ENCODE results near the gene PGM2L1.

PGM2L1 gene

DNA sequence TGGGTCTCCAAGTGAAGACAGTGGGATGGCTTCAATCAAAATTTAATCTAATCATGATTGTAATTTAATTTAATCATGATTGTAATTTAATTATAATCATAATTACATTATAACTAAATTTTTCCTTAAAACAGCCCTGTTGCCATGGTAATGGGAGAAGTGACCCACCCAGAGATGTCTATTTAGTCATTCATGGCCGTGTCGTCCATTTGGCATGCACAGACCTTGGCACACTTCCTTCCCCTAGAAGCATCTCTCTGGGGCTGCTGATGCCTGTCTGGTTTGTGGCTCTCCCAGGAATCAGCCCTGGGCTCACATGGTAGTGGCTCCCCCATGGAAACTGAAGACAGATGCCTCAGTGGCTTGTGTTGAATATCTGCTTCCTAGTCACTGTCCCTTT lies 113.8 kb downstream of the PGM2L1 start:
- no peak for DNase-seq (ENCODE audit: extremely low spot score)
- ChIA-PET POLR2A (no interaction called here), CTCF (interaction anchor here (0.6 kb wide), 1 partner anchor 220 kb away, joined by 3 read pairs; no protein-coding TSS in a partner anchor)
- TF ChIP-seq ZNF384 (IDR thresholded peaks at IDR 0.05) (no peak), BHLHE40 (IDR thresholded peaks at IDR 0.05; ENCODE audit: borderline replicate concordance) (no peak), ELF4 (IDR thresholded peaks at IDR 0.05) (no peak), HDGF (IDR thresholded peaks at IDR 0.05; ENCODE audit: borderline replicate concordance) (no peak), FOXM1 (IDR thresholded peaks at IDR 0.05; ENCODE audit: borderline replicate concordance) (no peak), L3MBTL2 (conservative IDR thresholded peaks at IDR 0.05) (no peak)
- TF ChIP-seq, protein P1, sequence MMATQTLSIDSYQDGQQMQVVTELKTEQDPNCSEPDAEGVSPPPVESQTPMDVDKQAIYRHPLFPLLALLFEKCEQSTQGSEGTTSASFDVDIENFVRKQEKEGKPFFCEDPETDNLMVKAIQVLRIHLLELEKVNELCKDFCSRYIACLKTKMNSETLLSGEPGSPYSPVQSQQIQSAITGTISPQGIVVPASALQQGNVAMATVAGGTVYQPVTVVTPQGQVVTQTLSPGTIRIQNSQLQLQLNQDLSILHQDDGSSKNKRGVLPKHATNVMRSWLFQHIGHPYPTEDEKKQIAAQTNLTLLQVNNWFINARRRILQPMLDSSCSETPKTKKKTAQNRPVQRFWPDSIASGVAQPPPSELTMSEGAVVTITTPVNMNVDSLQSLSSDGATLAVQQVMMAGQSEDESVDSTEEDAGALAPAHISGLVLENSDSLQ (IDR thresholded peaks at IDR 0.05): no peak

DNA sequence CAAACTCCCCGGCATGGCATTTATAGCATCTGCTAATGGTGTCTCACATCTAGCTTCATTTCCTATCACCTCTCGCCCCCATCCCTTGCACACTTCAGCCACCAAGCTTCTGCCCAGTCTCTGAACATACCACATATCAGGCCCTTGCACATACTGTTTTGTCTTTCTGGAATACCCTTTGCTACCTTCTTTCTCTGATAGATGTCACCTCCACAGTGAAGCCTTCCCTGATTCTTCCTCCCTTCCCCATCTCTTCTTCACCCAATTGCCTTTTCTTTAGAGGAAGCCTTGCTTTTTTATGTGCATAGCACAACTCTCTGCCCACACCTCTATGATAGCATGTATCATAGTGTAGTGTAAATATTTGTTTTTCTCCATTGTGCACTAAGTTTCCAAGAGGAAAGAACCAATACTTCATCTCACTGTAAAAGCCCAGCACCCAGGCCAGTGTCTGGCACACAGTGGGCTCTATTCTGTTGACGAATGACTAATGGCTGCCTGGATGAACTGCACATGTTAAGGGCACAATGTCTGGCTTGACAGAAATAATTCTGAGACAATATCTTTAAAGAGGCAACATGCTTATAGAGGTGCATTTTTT lies 114.6 kb downstream of the PGM2L1 start:
- POLR2A ChIA-PET: no interaction called here
- TF ChIP-seq, protein P1 (IDR thresholded peaks at IDR 0.05): no peak
- TF ChIP-seq FOXA1 (IDR thresholded peaks at IDR 0.05) (no peak), FOXK2 (IDR thresholded peaks at IDR 0.05) (no peak), BHLHE40 (IDR thresholded peaks at IDR 0.05; ENCODE audit: borderline replicate concordance) (no peak), SP1 (IDR thresholded peaks at IDR 0.05) (no peak), HDGF (IDR thresholded peaks at IDR 0.05; ENCODE audit: borderline replicate concordance) (no peak), ELF4 (IDR thresholded peaks at IDR 0.05) (no peak), FOXM1 (IDR thresholded peaks at IDR 0.05; ENCODE audit: borderline replicate concordance) (no peak), ARNT (IDR thresholded peaks at IDR 0.05) (no peak), NFRKB (IDR thresholded peaks at IDR 0.05) (no peak), ZNF384 (IDR thresholded peaks at IDR 0.05) (no peak), TARDBP (IDR thresholded peaks at IDR 0.05) (no peak), SUZ12 (IDR thresholded peaks at IDR 0.05) (no peak), CTBP1 (IDR thresholded peaks at IDR 0.05; ENCODE audit: borderline replicate concordance) (no peak), L3MBTL2 (conservative IDR thresholded peaks at IDR 0.05) (no peak), LEF1 (IDR thresholded peaks at IDR 0.05; ENCODE audit: borderline replicate concordance) (no peak)
- CTCF ChIA-PET: interaction anchor here (0.6 to 1.4 kb wide), 2 partner anchors 28 to 220 kb away, joined by 3 read pairs; no protein-coding TSS in a partner anchor
- DNase-seq (ENCODE audit: extremely low spot score): no peak

DNA sequence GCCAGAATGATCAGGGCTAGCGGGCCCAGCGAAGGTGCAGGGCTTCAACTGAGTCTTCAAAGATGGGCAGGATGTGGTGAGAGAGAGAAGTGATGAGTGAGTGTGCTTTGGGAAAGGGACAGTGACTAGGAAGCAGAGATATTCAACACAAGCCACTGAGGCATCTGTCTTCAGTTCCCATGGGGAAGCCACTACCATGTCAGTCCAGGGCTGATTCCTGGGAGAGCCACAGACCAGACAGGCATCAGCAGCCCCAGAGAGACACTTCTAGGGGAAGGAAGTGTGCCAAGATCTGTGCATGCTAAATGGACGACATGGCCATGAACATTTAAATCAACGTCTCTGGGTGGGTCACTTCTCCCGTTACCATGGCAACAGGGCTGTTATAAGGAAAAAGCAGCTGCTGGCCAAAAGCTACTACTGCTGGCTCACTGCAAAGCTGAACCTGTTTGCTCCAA lies 115.3 kb downstream of the PGM2L1 start:
- no peak for DNase-seq (ENCODE audit: extremely low spot score)
- ChIA-PET CTCF (interaction anchor here (1.4 kb wide), 1 partner anchor 28 kb away, joined by 3 read pairs; no protein-coding TSS in a partner anchor), POLR2A (no interaction called here)

DNA sequence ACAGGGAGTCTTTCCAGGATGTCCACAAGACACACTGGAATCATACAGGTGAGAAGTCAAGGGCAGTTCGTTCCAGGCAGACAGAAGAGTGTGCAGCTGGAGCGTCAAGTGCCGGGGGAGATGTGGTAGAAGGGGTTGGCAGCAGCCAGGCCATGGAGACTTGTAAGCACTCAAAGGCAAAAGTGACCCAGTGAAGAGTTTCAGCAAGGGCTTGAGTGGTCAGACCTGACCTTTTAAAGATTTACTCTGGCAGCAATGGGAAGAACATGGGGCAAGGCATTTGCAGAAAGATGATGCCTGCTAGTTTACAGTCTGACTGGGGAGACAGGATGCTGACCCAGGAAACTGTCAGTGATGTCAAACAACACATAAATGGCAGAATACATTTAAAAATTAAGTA lies 115.8 kb downstream of the PGM2L1 start:
- DNase-seq (ENCODE audit: extremely low spot score): no peak
- POLR2A ChIA-PET: no interaction called here
- CTCF ChIA-PET: interaction anchor here (1.4 kb wide), 1 partner anchor 27 kb away, joined by 3 read pairs; no protein-coding TSS in a partner anchor
- no peak for TF ChIP-seq ZNF384 (IDR thresholded peaks at IDR 0.05)

More for the DNA sequence above, 115.3 kb downstream of the PGM2L1 start:
- TF ChIP-seq SP1 (IDR thresholded peaks at IDR 0.05) (no peak), FOXM1 (IDR thresholded peaks at IDR 0.05; ENCODE audit: borderline replicate concordance) (no peak), ELF4 (IDR thresholded peaks at IDR 0.05) (no peak), NFRKB (IDR thresholded peaks at IDR 0.05) (no peak), LEF1 (IDR thresholded peaks at IDR 0.05; ENCODE audit: borderline replicate concordance) (no peak), ZNF384 (IDR thresholded peaks at IDR 0.05) (no peak), HDGF (IDR thresholded peaks at IDR 0.05; ENCODE audit: borderline replicate concordance) (no peak)
- TF ChIP-seq, protein P1 (IDR thresholded peaks at IDR 0.05): no peak

GRCh38 chr11:74280494-74280893 lies 117.7 kb downstream of the PGM2L1 start:
- POLR2A ChIA-PET: no interaction called here
- no peak for DNase-seq (ENCODE audit: extremely low spot score)
- CTCF ChIA-PET: no interaction called here
- no peak for TF ChIP-seq FOXA1 (IDR thresholded peaks at IDR 0.05)
- TF ChIP-seq SUZ12 (IDR thresholded peaks at IDR 0.05): no peak
- TF ChIP-seq ARNT (IDR thresholded peaks at IDR 0.05): no peak
- no peak for TF ChIP-seq BHLHE40 (IDR thresholded peaks at IDR 0.05; ENCODE audit: borderline replicate concordance)
- no peak for TF ChIP-seq ELF4 (IDR thresholded peaks at IDR 0.05)
- no peak for TF ChIP-seq CTBP1 (IDR thresholded peaks at IDR 0.05; ENCODE audit: borderline replicate concordance)
- TF ChIP-seq FOXK2 (IDR thresholded peaks at IDR 0.05): no peak
- no peak for TF ChIP-seq FOXM1 (IDR thresholded peaks at IDR 0.05; ENCODE audit: borderline replicate concordance)
